GM21381 (cell line): ENCODE results near the gene MILR1.
"Not testable (repeated sequence)": the region's sequence is repeated elsewhere in the genome, so short reads cannot be mapped to it uniquely, and the experiment has no call there.

Source experiments
- ATAC-seq: cut with Tn5 transposase; IDR thresholded peaks from one replicate; pipeline ENCODE4 v1.9.1; 2021; ENCODE audit warnings: mild to moderate bottlenecking, moderate library complexity; ENCODE audit not compliant: unreplicated experiment

The MILR1 gene

GRCh38 chr17:64426596-64426995 lies 22.3 kb upstream of the MILR1 start:
- no peak for ATAC-seq

- ATAC-seq = no peak
These were observed 20.5 kb upstream of the MILR1 start for GRCh38 chr17:64428406-64428805.

GRCh38 chr17:64430036-64430435 lies 18.9 kb upstream of the MILR1 start:
- ATAC-seq = not testable (repeated sequence)

- ATAC-seq = no peak
These were observed 17.4 kb upstream of the MILR1 start for GRCh38 chr17:64431534-64431933.

- ATAC-seq = no peak
These were observed 10.9 kb upstream of the MILR1 start for GRCh38 chr17:64437944-64438525.

- ATAC-seq = not testable (repeated sequence)
These were observed 9.4 kb upstream of the MILR1 start for GRCh38 chr17:64439521-64439920.

- no peak for ATAC-seq
These were observed 9.0 kb upstream of the MILR1 start for GRCh38 chr17:64439956-64440355.

GRCh38 chr17:64441772-64442540 lies 7.0 kb upstream of the MILR1 start:
- ATAC-seq = no peak

GRCh38 chr17:64442541-64442971 lies 6.4 kb upstream of the MILR1 start:
- no peak for ATAC-seq

- ATAC-seq = no peak
These were observed 5.7 kb upstream of the MILR1 start for GRCh38 chr17:64443086-64443760.

GRCh38 chr17:64447526-64447925 lies 1.4 kb upstream of the MILR1 start:
- ATAC-seq = no peak

GRCh38 chr17:64449545-64449944 lies 630 bp downstream of the MILR1 start:
- ATAC-seq = no peak

- no peak for ATAC-seq
These were observed 7.3 kb downstream of the MILR1 start for GRCh38 chr17:64455993-64456885.

- ATAC-seq = no peak
These were observed 8.2 kb downstream of the MILR1 start for GRCh38 chr17:64457156-64457555.

GRCh38 chr17:64458756-64459155 lies 9.8 kb downstream of the MILR1 start:
- ATAC-seq = no peak

GRCh38 chr17:64459284-64459747 lies 10.4 kb downstream of the MILR1 start:
- no peak for ATAC-seq

GRCh38 chr17:64459818-64460217 lies 10.9 kb downstream of the MILR1 start:
- ATAC-seq = not testable (repeated sequence)

GRCh38 chr17:64460955-64461354 lies 12.0 kb downstream of the MILR1 start:
- no peak for ATAC-seq

- ATAC-seq = no peak
These were observed 12.9 kb downstream of the MILR1 start for GRCh38 chr17:64461788-64462187.

GRCh38 chr17:64466019-64466735 lies 17.3 kb downstream of the MILR1 start:
- ATAC-seq = no peak
